HG03457 (cell line): ENCODE data around the gene ARPC1B.
A peak's percentile ranks its signal among the peaks of the same experiment; 100 is the strongest.
"Not testable (repeated sequence)": the region's sequence is repeated elsewhere in the genome, so short reads cannot be mapped to it uniquely, and the experiment has no call there.

ENCODE experiments used
- ATAC-seq: cut with Tn5 transposase; IDR thresholded peaks from one replicate; pipeline ENCODE4 v1.9.1; 2021; ENCODE audit warnings: moderate number of reproducible peaks; ENCODE audit not compliant: unreplicated experiment

The ARPC1B gene

GRCh38 chr7:99366646-99367045, 7.9 kb upstream of the ARPC1B start:
- ATAC-seq: no peak

- ATAC-seq: no peak
These were observed 5.7 kb upstream of the ARPC1B start for GRCh38 chr7:99368750-99369389.

GRCh38 chr7:99369767-99370391, 4.7 kb upstream of the ARPC1B start:
- no peak for ATAC-seq

GRCh38 chr7:99371376-99371920, 3.1 kb upstream of the ARPC1B start:
- no peak for ATAC-seq

GRCh38 chr7:99372275-99373090, 2.0 kb upstream of the ARPC1B start:
- ATAC-seq: no peak

- no peak for ATAC-seq
These were observed 1.2 kb upstream of the ARPC1B start for GRCh38 chr7:99373091-99374066.

- peak; percentile 37 for ATAC-seq
These were observed 709 bp downstream of the ARPC1B start for GRCh38 chr7:99375070-99375807.

- ATAC-seq: no peak
These were observed 4.6 kb downstream of the ARPC1B start for GRCh38 chr7:99379043-99379577.

GRCh38 chr7:99379693-99380031, 5.1 kb downstream of the ARPC1B start:
- ATAC-seq: not testable (repeated sequence)

- peak; percentile 26 for ATAC-seq
These were observed 5.7 kb downstream of the ARPC1B start for GRCh38 chr7:99380032-99380822.

GRCh38 chr7:99380823-99381663, 6.5 kb downstream of the ARPC1B start:
- peak; percentile 68 for ATAC-seq

GRCh38 chr7:99381664-99382075, 7.1 kb downstream of the ARPC1B start:
- ATAC-seq: no peak

- ATAC-seq: no peak
These were observed 8.7 kb downstream of the ARPC1B start for GRCh38 chr7:99383203-99383602.

GRCh38 chr7:99383791-99384370, 9.4 kb downstream of the ARPC1B start:
- no peak for ATAC-seq

GRCh38 chr7:99384523-99384922, 10.0 kb downstream of the ARPC1B start:
- no peak for ATAC-seq

- no peak for ATAC-seq
These were observed 11.0 kb downstream of the ARPC1B start for GRCh38 chr7:99385564-99385963.

GRCh38 chr7:99386584-99387238, 12.2 kb downstream of the ARPC1B start:
- ATAC-seq: no peak
